AG04450 (cell line): ENCODE measurements around the gene USH2A. TPM values are rescaled to one million over a fixed set of nuclear protein-coding genes. Genes with fewer than 3 reads are reported as not detected.

Source experiments
- CTCF ChIA-PET: fragments of 300-600, 350-600 bp; formaldehyde crosslinking; extraction: SDS; loops from one replicate; lab custom pipeline; 2022; ENCODE audit warnings: antibody characterized with exemption, inconsistent platforms; lab: Charles Lee
- POLR2A ChIA-PET: fragments of 350-600 bp; formaldehyde crosslinking; extraction: SDS; loops from one replicate; lab custom pipeline; 2021; ENCODE audit warnings: antibody characterized with exemption, inconsistent platforms; lab: Yijun Ruan, JAX
- DNase-seq: peaks from one replicate; pipeline ENCODE4 v3.0.0-alpha.2; 2011; ENCODE audit warnings: low read depth, low spot score
- H3K27ac ChIP-seq: one replicate; pipeline ENCODE4 v1.5.1; 2012; ENCODE audit warnings: low read depth, low read length, control low read depth
- H3K27me3 ChIP-seq: one replicate; pipeline ENCODE4 v1.6.0; 2012; ENCODE audit warnings: low read length; ENCODE audit not compliant: control insufficient read depth, insufficient read depth
- H3K4me3 ChIP-seq: 2 replicates; pipeline ENCODE4 v1.5.1; 2011; ENCODE audit warnings: mild to moderate bottlenecking, low read depth, low read length, control low read depth
- H3K9me3 ChIP-seq: 2 replicates; pipeline ENCODE4 v1.5.1; 2012; ENCODE audit warnings: low read length; ENCODE audit not compliant: control insufficient read depth, insufficient read depth
- polyA plus RNA-seq: library from polyadenylated mRNA; depleted of rRNA; stranded (reverse); fragments of >200 nt; gene quantifications from 2 replicates; pipeline ENCODE4 v1.2.3, GENCODE V29; 2011
- TF ChIP-seq, protein P1 (sequence below): IDR thresholded peaks from 2 replicates; pipeline ENCODE4 v1.5.1; 2011; ENCODE audit warnings: low read depth, low read length, control low read depth, inconsistent platforms

Gene USH2A
- polyA plus RNA-seq, 1 experiment = 0.01 TPM

DNA sequence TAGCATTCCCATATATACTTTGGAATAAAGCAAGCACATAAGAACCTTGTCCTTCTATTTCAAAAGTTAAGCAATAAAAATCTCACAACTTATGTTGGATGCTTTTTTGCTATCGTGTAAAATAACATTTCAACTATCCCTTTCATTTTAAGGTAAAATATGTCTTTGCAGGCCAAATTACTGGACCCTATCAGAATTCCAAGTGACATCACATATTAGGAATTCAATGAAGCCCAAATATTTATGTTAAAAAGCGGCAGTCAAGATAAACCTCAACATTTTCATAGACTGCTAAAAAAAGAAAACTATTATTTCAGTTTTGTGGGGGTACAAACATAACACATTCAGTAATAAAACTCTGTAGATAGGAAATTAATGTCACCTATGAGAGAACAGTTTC is 604.1 kb downstream of the USH2A start:
- ChIA-PET POLR2A (no interaction called here), CTCF (interaction anchor here (1.0 kb wide), 1 partner anchor 402 kb away, joined by 3 read pairs; no protein-coding TSS in a partner anchor)
- Histone ChIP-seq H3K4me3 (no peak overlapping the region; the same call in 1 of the 2 replicates), H3K27me3 (no peaks in the 10 kb centered on the region), H3K27ac (no peak overlapping the region), H3K9me3 (no peaks in the 10 kb centered on the region)
- TF ChIP-seq, protein P1, sequence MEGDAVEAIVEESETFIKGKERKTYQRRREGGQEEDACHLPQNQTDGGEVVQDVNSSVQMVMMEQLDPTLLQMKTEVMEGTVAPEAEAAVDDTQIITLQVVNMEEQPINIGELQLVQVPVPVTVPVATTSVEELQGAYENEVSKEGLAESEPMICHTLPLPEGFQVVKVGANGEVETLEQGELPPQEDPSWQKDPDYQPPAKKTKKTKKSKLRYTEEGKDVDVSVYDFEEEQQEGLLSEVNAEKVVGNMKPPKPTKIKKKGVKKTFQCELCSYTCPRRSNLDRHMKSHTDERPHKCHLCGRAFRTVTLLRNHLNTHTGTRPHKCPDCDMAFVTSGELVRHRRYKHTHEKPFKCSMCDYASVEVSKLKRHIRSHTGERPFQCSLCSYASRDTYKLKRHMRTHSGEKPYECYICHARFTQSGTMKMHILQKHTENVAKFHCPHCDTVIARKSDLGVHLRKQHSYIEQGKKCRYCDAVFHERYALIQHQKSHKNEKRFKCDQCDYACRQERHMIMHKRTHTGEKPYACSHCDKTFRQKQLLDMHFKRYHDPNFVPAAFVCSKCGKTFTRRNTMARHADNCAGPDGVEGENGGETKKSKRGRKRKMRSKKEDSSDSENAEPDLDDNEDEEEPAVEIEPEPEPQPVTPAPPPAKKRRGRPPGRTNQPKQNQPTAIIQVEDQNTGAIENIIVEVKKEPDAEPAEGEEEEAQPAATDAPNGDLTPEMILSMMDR = no peak
- peak; percentile 33 for DNase-seq

DNA sequence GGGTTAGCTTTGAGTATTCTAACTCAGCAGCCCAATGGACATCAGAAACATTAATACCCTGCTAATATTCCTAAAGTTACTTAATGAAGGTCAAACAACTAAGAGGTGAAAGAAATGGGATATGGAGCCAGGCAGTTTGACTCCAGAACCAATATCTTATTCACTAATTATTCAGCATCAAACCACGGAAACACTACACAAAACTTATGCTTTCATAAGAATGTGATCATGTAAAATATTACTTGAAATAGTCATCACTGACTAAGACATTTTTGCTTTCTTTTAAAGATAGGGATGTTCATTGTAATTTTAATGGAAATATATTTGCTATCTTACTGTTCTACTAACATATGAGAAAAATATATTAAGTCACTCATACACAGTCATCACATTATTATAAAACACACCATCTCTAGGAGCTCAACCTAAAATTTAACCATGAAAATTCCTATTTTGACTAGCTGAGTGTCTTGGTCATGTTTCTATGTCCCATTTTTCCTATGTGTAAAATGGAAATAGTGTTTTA is 615.3 kb downstream of the USH2A start:
- TF ChIP-seq, protein P1 = no peak
- CTCF ChIA-PET = no interaction called here
- Histone ChIP-seq H3K27ac (no peak overlapping the region), H3K9me3 (peaks cover 2% of the 10 kb centered on the region; the same call in 1 of the 2 replicates), H3K27me3 (no peaks in the 10 kb centered on the region), H3K4me3 (no peak overlapping the region)
- POLR2A ChIA-PET = no interaction called here
- no peak for DNase-seq

DNA sequence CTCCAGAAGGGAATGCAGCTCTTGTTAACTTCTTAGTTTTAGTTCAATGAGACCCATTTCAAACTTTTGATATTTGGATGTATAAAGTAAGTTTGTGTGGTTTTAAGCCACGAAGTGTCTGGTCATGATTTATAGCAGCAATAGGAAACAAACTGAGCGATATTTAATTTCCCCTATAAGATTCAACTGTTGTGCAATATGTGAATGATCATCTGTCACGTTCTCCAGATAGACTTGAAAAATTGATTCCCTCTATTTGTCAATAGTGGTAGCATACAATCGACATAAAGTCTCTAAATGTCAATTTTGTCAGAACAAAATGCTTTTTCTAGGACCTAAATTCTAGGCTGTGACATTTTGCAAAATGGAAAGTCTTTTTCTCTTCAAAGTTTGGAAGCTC is 616.0 kb downstream of the USH2A start:
- ChIA-PET CTCF (no interaction called here), POLR2A (no interaction called here)
- TF ChIP-seq, protein P1 = no peak
- no peak for DNase-seq
- H3K9me3 ChIP-seq = peaks cover 2% of the 10 kb centered on the region; the same call in 1 of the 2 replicates
- H3K27ac ChIP-seq = no peak overlapping the region
- no peak overlapping the region for H3K4me3 ChIP-seq
- no peaks in the 10 kb centered on the region for H3K27me3 ChIP-seq

DNA sequence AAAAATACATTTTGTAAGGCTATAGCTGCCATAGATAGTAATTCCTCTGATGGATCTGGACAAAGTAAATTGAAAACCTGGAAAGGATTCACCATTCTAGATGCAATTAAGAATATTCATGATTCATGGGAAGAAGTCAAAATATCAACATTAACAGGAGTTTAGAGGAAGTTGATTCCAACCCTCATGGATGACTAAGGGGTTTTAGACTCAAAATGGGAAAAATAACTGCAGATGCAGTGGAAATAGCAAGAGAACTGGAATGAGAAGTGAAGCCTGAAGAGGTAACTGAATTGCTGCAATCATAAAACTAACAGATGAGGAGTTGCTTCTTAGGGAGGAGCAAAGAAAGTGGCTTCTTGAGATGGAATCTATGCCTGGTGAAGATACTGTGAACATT is 625.4 kb downstream of the USH2A start:
- DNase-seq = no peak
- H3K9me3 ChIP-seq = no peaks in the 10 kb centered on the region
- TF ChIP-seq, protein P1 = no peak
- H3K27ac ChIP-seq = no peak overlapping the region
- CTCF ChIA-PET = no interaction called here
- no peaks in the 10 kb centered on the region for H3K27me3 ChIP-seq
- H3K4me3 ChIP-seq = no peak overlapping the region
- POLR2A ChIA-PET = no interaction called here

DNA sequence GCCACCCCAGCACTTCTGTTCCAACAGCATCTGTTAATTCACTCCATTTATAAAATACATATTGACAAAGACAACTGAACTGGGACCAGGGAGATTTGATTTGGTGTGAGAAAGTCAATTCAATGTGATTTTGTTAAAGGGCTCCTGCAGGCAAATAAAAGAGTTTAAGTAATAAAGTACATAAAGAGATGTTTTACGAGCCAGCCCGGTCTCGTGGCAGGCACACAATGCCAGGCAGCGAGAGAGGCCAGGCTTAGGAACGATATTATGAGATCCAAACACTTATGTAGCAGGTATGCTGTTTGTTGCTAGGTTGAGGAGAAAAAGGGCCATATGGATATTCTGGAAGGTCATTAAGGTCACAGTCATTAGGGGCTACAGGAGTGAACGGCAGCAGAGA is 629.1 kb downstream of the USH2A start:
- ChIA-PET CTCF (interaction anchor here (0.6 to 0.9 kb wide), 2 partner anchors 12 to 20 kb away, joined by 3 read pairs; no protein-coding TSS in a partner anchor), POLR2A (no interaction called here)
- no peak overlapping the region for H3K27ac ChIP-seq

More for the DNA sequence above, 629.1 kb downstream of the USH2A start:
- no peak overlapping the region for H3K4me3 ChIP-seq
- DNase-seq = no peak
- TF ChIP-seq, protein P1 = no peak
- no peaks in the 10 kb centered on the region for H3K9me3 ChIP-seq
- H3K27me3 ChIP-seq = no peaks in the 10 kb centered on the region
